SJSA1 (cell line): ENCODE results near the gene MAP1S. TPM values are rescaled to one million over a fixed set of nuclear protein-coding genes. Genes with fewer than 3 reads are reported as not detected.

Source experiments
- DNase-seq, 2 experiments: peaks; one replicate each; pipeline ENCODE4 v3.0.0-alpha.2; 2015 to 2020; ENCODE audit warnings: low spot score in 2 of 2, low read depth in 1 of 2
- H3K27ac ChIP-seq: fragments of 250-450 bp; sonication (Bioruptor Pico); 2 replicates; pipeline ENCODE4 v1.5.1; 2020; ENCODE audit warnings: mild to moderate bottlenecking, moderate library complexity
- H3K27me3 ChIP-seq: fragments of 250-450 bp; sonication (Bioruptor Pico); replicated peaks from 2 replicates; pipeline ENCODE4 v1.5.1; 2020; ENCODE audit warnings: mild to moderate bottlenecking, moderate library complexity
- H3K36me3 ChIP-seq: fragments of 250-450 bp; sonication (Bioruptor Pico); 2 replicates; pipeline ENCODE4 v1.5.1; 2020; ENCODE audit warnings: mild to moderate bottlenecking
- H3K4me1 ChIP-seq: fragments of 250-450 bp; sonication (Bioruptor Pico); replicated peaks from 2 replicates; pipeline ENCODE4 v1.6.1; 2021; ENCODE audit warnings: mild to moderate bottlenecking
- H3K4me3 ChIP-seq: fragments of 250-450 bp; sonication (Bioruptor Pico); 2 replicates; pipeline ENCODE4 v1.5.1; 2020; ENCODE audit warnings: mild to moderate bottlenecking
- H3K9me3 ChIP-seq: fragments of 250-450 bp; sonication (Bioruptor Pico); replicated peaks from 2 replicates; pipeline ENCODE4 v1.5.1; 2020; ENCODE audit warnings: mild to moderate bottlenecking
- total RNA-seq: library from RNA; depleted of rRNA; stranded (reverse); fragments of >200 nt; shearing (Covaris generic); gene quantifications from 2 replicates; pipeline ENCODE4 v1.2.3, GENCODE V29; 2014

MAP1S gene
- total RNA-seq, 1 experiment from 2014 or later, result 8.1 TPM

GRCh38 chr19:17716309-17716929 is 2.9 kb upstream of the MAP1S start:
- H3K36me3 ChIP-seq, result peaks cover 10% of the 10 kb centered on the region; the same call in 1 of the 2 replicates

GRCh38 chr19:17718550-17718946 is 732 bp upstream of the MAP1S start:
- no peaks in the 10 kb centered on the region for H3K27me3 ChIP-seq
- H3K4me3 ChIP-seq, result peak overlapping the region; percentile 86; the same call in 1 of the 2 replicates
- H3K27ac ChIP-seq, result no peak overlapping the region
- peaks cover 33% of the 10 kb centered on the region for H3K4me1 ChIP-seq
- no peak for DNase-seq
- H3K9me3 ChIP-seq, result no peaks in the 10 kb centered on the region
- peaks cover 25% of the 10 kb centered on the region for H3K36me3 ChIP-seq

More at GRCh38 chr19:17716309-17716929, 2.9 kb upstream of the MAP1S start:
- H3K27ac ChIP-seq, result no peak overlapping the region
- DNase-seq, result no peak
- H3K4me3 ChIP-seq, result no peak overlapping the region
- no peaks in the 10 kb centered on the region for H3K27me3 ChIP-seq
- H3K9me3 ChIP-seq, result no peaks in the 10 kb centered on the region
- peaks cover 25% of the 10 kb centered on the region for H3K4me1 ChIP-seq

DNA sequence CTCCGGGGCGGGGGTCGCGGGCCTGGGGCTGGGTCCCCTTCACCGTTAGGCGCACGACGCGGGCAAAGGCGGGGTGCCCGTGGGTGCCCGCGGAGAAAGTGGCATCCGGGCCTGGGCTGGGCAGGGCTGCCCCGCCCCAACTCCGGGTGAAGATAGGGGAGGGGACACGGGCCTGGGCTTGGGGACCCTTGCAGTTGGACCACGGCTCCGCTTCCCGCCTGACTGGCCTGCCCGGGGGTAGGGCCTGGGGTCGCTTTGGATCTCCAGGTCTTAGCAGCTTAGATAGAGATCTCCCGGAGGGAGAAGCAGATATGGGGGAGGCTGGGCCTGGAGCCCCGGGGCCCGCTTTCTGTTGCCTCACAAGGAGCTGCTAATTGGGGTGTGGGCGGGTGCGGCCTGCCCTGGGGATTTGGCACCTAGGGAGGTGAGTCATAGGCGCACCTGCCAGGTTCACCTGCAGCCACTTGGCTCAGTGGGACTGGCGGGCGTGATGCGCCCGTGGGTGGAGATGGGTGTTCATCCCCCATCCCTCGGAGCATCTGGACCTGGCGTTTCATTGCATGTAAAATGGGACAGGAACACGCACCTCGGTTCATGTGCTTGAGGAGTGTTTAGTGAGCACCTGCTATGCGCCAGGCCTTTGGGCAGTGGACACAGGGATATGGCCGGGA is 585 bp downstream of the MAP1S start:
- H3K4me3 ChIP-seq, result peak overlapping the region; percentile 86
- no peak overlapping the region; the same call in 1 of the 2 replicates for H3K27ac ChIP-seq
- DNase-seq, result no peak
- H3K27me3 ChIP-seq, result no peaks in the 10 kb centered on the region
- H3K36me3 ChIP-seq, result peaks cover 37% of the 10 kb centered on the region
- H3K4me1 ChIP-seq, result peaks cover 33% of the 10 kb centered on the region
- H3K9me3 ChIP-seq, result no peaks in the 10 kb centered on the region

GRCh38 chr19:17720440-17720839 is 1.2 kb downstream of the MAP1S start:
- Histone ChIP-seq H3K27me3 (no peaks in the 10 kb centered on the region), H3K4me1 (peaks cover 33% of the 10 kb centered on the region), H3K4me3 (peak overlapping the region; percentile 86), H3K27ac (no peak overlapping the region), H3K36me3 (peaks cover 43% of the 10 kb centered on the region), H3K9me3 (no peaks in the 10 kb centered on the region)
- DNase-seq, result no peak

GRCh38 chr19:17721111-17721628 is 1.9 kb downstream of the MAP1S start:
- no peaks in the 10 kb centered on the region for H3K27me3 ChIP-seq
- no peak overlapping the region for H3K27ac ChIP-seq
- H3K9me3 ChIP-seq, result no peaks in the 10 kb centered on the region
- no peak for DNase-seq
- peaks cover 33% of the 10 kb centered on the region for H3K4me1 ChIP-seq
- peak overlapping the region; percentile 86; the same call in 1 of the 2 replicates for H3K4me3 ChIP-seq
- peaks cover 50% of the 10 kb centered on the region for H3K36me3 ChIP-seq

DNA sequence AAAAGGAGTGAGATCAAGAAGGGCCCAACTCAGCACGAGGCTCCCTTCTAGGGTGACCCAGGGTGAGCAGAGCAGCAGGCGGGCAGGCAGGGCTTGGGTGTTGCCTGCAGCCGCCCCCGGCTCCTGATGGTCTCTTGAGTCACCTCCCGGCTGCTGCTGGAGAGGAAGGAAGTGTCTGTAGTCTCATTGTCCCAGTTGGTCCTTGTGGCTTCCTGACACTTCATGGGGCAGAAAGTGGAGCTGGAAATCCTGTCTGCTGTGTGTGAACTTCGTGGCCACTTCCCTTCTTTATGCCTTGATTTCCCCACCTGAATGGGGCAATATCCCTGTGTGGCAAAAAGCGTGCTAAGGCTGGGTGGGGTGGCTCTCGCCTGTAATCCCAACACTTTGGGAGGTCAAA is 2.5 kb downstream of the MAP1S start:
- H3K9me3 ChIP-seq, result no peaks in the 10 kb centered on the region

GRCh38 chr19:17722655-17723240 is 3.5 kb downstream of the MAP1S start:
- DNase-seq, result no peak
- Histone ChIP-seq H3K27ac (no peak overlapping the region), H3K4me3 (no peak overlapping the region), H3K9me3 (no peaks in the 10 kb centered on the region), H3K36me3 (peaks cover 66% of the 10 kb centered on the region), H3K4me1 (peaks cover 29% of the 10 kb centered on the region), H3K27me3 (no peaks in the 10 kb centered on the region)

More for the DNA sequence above, 2.5 kb downstream of the MAP1S start:
- H3K4me1 ChIP-seq, result peaks cover 33% of the 10 kb centered on the region
- peaks cover 56% of the 10 kb centered on the region for H3K36me3 ChIP-seq
- H3K4me3 ChIP-seq, result no peak overlapping the region
- no peak overlapping the region for H3K27ac ChIP-seq
- no peak for DNase-seq
- no peaks in the 10 kb centered on the region for H3K27me3 ChIP-seq

GRCh38 chr19:17724655-17725054 is 5.4 kb downstream of the MAP1S start:
- Histone ChIP-seq H3K27ac (no peak overlapping the region), H3K4me3 (no peak overlapping the region), H3K9me3 (no peaks in the 10 kb centered on the region), H3K4me1 (peaks cover 23% of the 10 kb centered on the region), H3K27me3 (no peaks in the 10 kb centered on the region), H3K36me3 (peaks cover 82% of the 10 kb centered on the region)
- DNase-seq, result no peak

DNA sequence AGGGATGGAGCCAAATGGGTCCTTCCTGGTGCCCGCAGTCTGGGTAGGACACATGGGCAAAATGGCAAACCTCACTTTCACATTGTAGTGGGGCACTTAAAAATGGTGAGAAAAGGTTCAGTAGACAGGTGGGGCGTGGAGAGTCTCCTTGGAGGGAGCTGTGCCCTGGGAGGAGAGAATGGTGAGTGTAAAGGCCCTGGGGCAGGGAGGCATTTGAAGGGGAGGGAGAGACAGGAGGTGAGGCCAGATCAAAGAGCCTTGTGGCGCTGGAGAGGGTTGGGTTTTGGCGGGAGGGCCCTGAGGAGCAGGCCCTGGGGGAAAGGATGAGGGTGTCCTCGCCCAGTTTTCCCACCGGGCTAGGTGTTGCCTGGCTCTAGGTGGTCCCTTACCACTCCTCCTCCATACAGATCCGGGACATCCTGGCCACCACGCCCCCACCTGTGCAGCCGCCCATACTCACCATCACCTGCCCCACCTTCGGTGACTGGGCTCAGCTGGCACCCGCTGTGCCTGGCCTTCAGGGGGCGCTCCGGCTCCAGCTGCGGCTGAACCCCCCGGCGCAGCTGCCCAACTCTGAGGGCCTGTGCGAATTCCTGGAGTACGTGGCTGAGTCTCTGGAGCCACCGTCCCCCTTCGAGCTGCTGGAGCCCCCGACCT is 6.3 kb downstream of the MAP1S start:
- Histone ChIP-seq H3K27ac (no peak overlapping the region), H3K36me3 (peaks cover 91% of the 10 kb centered on the region), H3K4me3 (no peak overlapping the region), H3K9me3 (no peaks in the 10 kb centered on the region), H3K4me1 (peaks cover 17% of the 10 kb centered on the region), H3K27me3 (no peaks in the 10 kb centered on the region)
- no peak for DNase-seq

- Histone ChIP-seq H3K9me3 (no peaks in the 10 kb centered on the region; the same call in 1 of the 2 replicates), H3K27ac (no peak overlapping the region), H3K36me3 (peaks cover 92% of the 10 kb centered on the region), H3K4me1 (peaks cover 10% of the 10 kb centered on the region), H3K4me3 (no peak overlapping the region), H3K27me3 (no peaks in the 10 kb centered on the region)
- no peak for DNase-seq
Measured at GRCh38 chr19:17726136-17726741, 7.0 kb downstream of the MAP1S start.

- DNase-seq, result no peak
- Histone ChIP-seq H3K36me3 (peaks cover 92% of the 10 kb centered on the region), H3K9me3 (no peaks in the 10 kb centered on the region; the same call in 1 of the 2 replicates), H3K4me3 (no peak overlapping the region), H3K27ac (no peak overlapping the region), H3K27me3 (no peaks in the 10 kb centered on the region), H3K4me1 (peaks cover under 1% of the 10 kb centered on the region; the same call in 1 of the 2 replicates)
Measured at GRCh38 chr19:17726964-17727773, 7.9 kb downstream of the MAP1S start.

DNA sequence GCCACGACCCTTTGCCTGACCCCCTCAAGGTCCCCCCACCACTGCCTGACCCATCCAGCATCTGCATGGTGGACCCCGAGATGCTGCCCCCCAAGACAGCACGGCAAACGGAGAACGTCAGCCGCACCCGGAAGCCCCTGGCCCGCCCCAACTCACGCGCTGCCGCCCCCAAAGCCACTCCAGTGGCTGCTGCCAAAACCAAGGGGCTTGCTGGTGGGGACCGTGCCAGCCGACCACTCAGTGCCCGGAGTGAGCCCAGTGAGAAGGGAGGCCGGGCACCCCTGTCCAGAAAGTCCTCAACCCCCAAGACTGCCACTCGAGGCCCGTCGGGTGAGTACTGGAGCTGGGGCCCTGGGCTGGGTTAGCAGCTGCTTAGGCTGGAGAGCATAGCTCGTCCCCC is 8.6 kb downstream of the MAP1S start:
- H3K9me3 ChIP-seq, result no peaks in the 10 kb centered on the region; the same call in 1 of the 2 replicates
- H3K36me3 ChIP-seq, result peaks cover 94% of the 10 kb centered on the region
- no peaks in the 10 kb centered on the region for H3K4me1 ChIP-seq
- H3K27ac ChIP-seq, result no peak overlapping the region
- H3K4me3 ChIP-seq, result no peak overlapping the region
- H3K27me3 ChIP-seq, result no peaks in the 10 kb centered on the region
- no peak for DNase-seq
